Progenitor cell of endocrine pancreas (in vitro differentiated cells): ENCODE data around the gene CCSAP. TPM values are rescaled to one million over a fixed set of nuclear protein-coding genes. Genes with fewer than 3 reads are reported as not detected.
A peak's percentile ranks its signal among the peaks of the same experiment; 100 is the strongest.

Source experiments
- DNase-seq: peaks from one replicate; pipeline ENCODE4 v3.0.0; 2021; ENCODE audit warnings: low spot score; ENCODE audit not compliant: unreplicated experiment
- H3K27ac Mint-ChIP-seq: 2 replicates; pipeline ENCODE4 v1.8.0; 2021; ENCODE audit warnings: mild to moderate bottlenecking, moderate library complexity, mixed read lengths
- H3K27me3 Mint-ChIP-seq: 2 replicates; pipeline ENCODE4 v1.8.0; 2021; ENCODE audit warnings: mixed read lengths
- H3K36me3 Mint-ChIP-seq: 2 replicates; pipeline ENCODE4 v1.8.0; 2022; ENCODE audit warnings: mixed read lengths; ENCODE audit not compliant: insufficient read depth
- H3K4me1 Mint-ChIP-seq: 2 replicates; pipeline ENCODE4 v1.8.0; 2021; ENCODE audit warnings: low read depth, mixed read lengths
- H3K4me3 Mint-ChIP-seq: 2 replicates; pipeline ENCODE4 v1.8.0; 2021; ENCODE audit warnings: low read depth, mild to moderate bottlenecking, moderate library complexity, mixed read lengths
- H3K9me3 Mint-ChIP-seq: 2 replicates; pipeline ENCODE4 v1.8.0; 2021; ENCODE audit warnings: low read depth, mixed read lengths
- CTCF ChIP-seq: fragments of 200-600 bp; sonication (generic); IDR thresholded peaks from one replicate; pipeline ENCODE4 v1.5.0; 2021; ENCODE audit warnings: antibody characterized with exemption, mild to moderate bottlenecking; ENCODE audit not compliant: unreplicated experiment
- total RNA-seq: library from RNA; stranded (reverse); gene quantifications from 2 replicates; pipeline ENCODE4 v1.2.1, GENCODE V29; 2021

CCSAP gene
- total RNA-seq, 1 donor from 2014 or later: 10.9 TPM

GRCh38 chr1:229279242-229279641 is 63.6 kb downstream of the CCSAP start:
- TF ChIP-seq CTCF: no peak
- H3K4me1 Mint-ChIP-seq: peaks cover 40% of the 10 kb centered on the region
- H3K9me3 Mint-ChIP-seq: no peaks in the 10 kb centered on the region
- DNase-seq: no peak
- no peak overlapping the region for H3K4me3 Mint-ChIP-seq
- peaks cover 7% of the 10 kb centered on the region for H3K36me3 Mint-ChIP-seq
- H3K27me3 Mint-ChIP-seq: no peaks in the 10 kb centered on the region
- H3K27ac Mint-ChIP-seq: no peak overlapping the region

GRCh38 chr1:229278120-229278741 is 64.6 kb downstream of the CCSAP start:
- TF ChIP-seq CTCF: no peak
- Mint-ChIP-seq H3K27ac (no peak overlapping the region), H3K27me3 (no peaks in the 10 kb centered on the region), H3K4me1 (peaks cover 47% of the 10 kb centered on the region), H3K36me3 (peaks cover 7% of the 10 kb centered on the region), H3K4me3 (no peak overlapping the region), H3K9me3 (no peaks in the 10 kb centered on the region)
- no peak for DNase-seq

GRCh38 chr1:229275005-229275404 is 67.8 kb downstream of the CCSAP start:
- peak overlapping the region; percentile 75 for H3K27ac Mint-ChIP-seq
- DNase-seq: no peak
- H3K4me1 Mint-ChIP-seq: peaks cover 40% of the 10 kb centered on the region
- peaks cover 7% of the 10 kb centered on the region for H3K36me3 Mint-ChIP-seq
- no peak overlapping the region for H3K4me3 Mint-ChIP-seq
- TF ChIP-seq CTCF: no peak
- no peaks in the 10 kb centered on the region for H3K9me3 Mint-ChIP-seq
- no peaks in the 10 kb centered on the region for H3K27me3 Mint-ChIP-seq

- no peak for DNase-seq
- Mint-ChIP-seq H3K9me3 (no peaks in the 10 kb centered on the region), H3K27ac (peak overlapping the region; percentile 97), H3K4me3 (peak overlapping the region; percentile 95), H3K27me3 (no peaks in the 10 kb centered on the region), H3K36me3 (peaks cover 7% of the 10 kb centered on the region), H3K4me1 (peaks cover 35% of the 10 kb centered on the region)
- TF ChIP-seq CTCF: no peak
Observed at GRCh38 chr1:229273507-229274232, 69.2 kb downstream of the CCSAP start.

GRCh38 chr1:229272164-229273158 is 70.4 kb downstream of the CCSAP start:
- no peaks in the 10 kb centered on the region for H3K27me3 Mint-ChIP-seq
- H3K27ac Mint-ChIP-seq: peak overlapping the region; percentile 97

More at GRCh38 chr1:229272164-229273158, 70.4 kb downstream of the CCSAP start:
- Mint-ChIP-seq H3K4me1 (peaks cover 35% of the 10 kb centered on the region), H3K9me3 (peaks cover 3% of the 10 kb centered on the region), H3K4me3 (peak overlapping the region; percentile 95), H3K36me3 (peaks cover 13% of the 10 kb centered on the region)
- no peak for TF ChIP-seq CTCF
- DNase-seq: no peak
